ENCODE measurements around the gene CAMK1D.

Gene CAMK1D

GRCh38 chr10:12602521-12602920 lies 253.2 kb downstream of the CAMK1D start:
- no peak for DNase-seq

DNA sequence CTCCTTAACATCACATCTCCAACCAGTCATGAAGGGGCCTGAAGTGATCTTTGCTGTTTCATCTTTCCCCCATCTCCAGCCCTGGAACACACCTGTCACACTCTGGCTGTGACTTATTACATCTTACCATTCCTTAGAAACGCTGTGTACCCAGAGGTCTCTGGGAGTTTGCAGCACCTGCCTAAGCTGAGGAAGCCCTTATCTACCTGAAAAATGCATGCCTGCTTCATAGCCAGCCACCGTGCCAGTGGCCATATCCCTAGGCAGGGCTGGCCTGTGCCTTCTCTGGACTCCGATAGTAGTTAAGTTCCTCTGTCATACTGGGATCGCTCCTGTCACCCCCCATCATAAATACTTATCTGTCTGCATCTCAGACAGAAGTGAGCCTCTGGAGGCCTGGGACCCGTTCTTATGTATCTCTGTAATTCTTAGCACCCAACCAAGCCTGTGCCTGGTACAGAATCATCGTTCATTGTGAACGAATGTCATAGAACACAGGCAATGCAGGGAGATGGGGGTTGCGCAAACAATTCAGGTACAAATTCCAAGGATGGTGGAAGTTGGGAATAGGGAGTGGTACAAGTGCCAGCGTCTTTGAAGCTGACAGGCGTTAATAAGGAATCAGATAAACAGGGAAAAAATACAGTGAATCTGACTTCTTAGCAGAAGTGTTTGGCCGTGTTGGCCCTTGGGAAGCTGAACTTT lies 254.6 kb downstream of the CAMK1D start:
- DNase-seq = no peak

DNA sequence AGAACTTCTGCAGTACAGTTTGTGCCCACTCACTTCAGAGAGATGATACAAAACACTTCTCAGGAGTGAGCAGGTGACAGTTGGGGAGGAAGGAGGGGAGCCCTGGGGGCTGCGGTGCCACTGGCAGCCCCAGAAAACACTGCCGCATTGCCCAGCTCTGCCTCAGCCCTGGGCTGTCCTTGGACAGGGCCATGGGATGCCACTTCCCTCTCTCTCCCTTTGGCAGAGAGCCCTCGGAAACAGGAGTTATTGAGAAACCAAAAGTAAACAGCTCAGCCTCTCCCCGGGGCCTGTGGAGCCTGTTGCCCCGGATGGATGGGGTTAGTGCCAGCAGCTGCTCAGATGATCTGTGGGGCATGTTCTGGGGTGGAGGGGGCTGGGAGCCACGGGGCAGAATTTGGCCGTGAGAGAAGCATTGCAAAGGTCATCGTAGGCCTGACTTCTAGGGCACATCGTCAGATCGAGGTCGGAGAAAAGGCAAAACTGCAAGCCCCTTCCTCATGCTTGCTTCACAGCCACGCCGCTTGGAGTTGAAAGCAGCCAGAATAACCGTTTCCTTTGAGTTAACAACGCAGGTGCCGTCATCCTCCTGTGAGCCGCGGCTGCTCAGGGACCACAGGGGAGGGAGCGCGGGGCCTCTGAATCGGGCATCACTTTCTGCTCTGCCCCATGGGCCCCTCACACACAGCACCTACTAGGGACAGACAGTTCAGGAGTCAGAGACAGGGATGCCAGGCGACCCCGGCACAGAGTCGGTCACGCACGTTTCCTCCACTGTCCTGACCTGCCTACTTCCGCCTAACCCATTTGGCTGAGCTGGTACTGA lies 256.4 kb downstream of the CAMK1D start:
- DNase-seq = peak; percentile 53 to 63

DNA sequence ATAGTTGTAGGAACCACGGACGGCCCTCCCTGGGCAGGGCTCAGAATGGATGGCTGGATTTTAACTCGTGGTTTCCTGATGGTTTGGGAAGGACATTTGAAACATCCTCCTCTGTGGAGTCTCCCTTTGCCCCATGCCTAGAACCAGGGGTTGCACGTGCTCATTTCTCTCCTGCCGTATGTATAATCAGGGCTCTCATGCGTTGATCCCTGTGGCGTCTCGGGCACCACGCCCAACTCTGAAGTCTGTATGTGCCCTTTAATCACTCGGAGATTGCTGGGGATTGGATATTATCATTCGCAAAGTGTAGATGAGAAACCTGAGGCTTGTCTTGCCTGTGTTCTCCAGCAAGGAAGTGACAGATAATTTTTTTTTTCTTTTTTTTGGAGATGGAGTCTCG lies 257.1 kb downstream of the CAMK1D start:
- peak in 1 of 2 experiments; percentile 22 for DNase-seq

DNA sequence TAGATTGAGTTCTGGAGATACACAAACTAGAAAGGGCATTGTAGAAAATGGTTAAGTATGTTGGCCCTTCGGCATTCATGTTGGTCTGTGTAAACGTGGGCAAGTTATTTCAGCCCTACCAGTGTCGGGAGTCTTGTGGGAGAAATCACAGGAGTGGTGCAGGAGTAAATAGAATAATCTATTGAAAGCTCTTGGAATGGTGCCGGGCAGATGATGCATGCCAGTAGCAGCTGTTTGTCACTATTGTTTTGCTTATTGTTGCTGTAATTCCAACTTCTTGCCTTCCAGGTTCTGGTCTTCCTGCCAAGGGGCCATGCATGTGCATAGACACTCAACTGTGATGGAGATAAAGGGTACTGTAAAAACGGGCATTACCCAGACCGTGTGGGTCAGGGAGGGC lies 259.4 kb downstream of the CAMK1D start:
- no peak for DNase-seq

GRCh38 chr10:12609435-12609834 lies 260.1 kb downstream of the CAMK1D start:
- no peak for DNase-seq

GRCh38 chr10:12613136-12613535 lies 263.8 kb downstream of the CAMK1D start:
- no peak for DNase-seq

- no peak for DNase-seq
Measured at GRCh38 chr10:12614177-12614995, 265.0 kb downstream of the CAMK1D start.

GRCh38 chr10:12615296-12616220 lies 266.2 kb downstream of the CAMK1D start:
- DNase-seq = no peak

GRCh38 chr10:12617191-12618175 lies 268.1 kb downstream of the CAMK1D start:
- no peak for DNase-seq

DNA sequence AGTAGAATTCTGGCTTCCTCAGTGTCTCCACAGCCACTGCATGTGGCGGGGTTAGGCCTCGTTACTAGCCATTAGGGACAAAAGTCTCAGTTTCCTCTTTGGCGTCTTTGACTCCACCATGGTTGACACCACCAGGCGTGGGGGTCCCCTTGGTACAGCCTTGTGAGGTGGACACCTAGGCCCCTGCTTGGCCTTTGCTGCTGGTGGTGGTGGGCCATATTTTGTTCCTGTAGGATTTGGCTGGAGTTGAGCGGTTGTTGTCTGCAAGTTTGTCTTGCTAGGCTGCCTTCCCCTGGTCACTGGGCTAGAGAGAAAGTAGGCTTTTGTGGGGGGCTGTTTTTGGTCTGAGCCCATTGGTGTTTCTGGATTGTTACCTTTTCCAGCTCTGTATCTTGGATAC lies 272.7 kb downstream of the CAMK1D start:
- DNase-seq = no peak

DNA sequence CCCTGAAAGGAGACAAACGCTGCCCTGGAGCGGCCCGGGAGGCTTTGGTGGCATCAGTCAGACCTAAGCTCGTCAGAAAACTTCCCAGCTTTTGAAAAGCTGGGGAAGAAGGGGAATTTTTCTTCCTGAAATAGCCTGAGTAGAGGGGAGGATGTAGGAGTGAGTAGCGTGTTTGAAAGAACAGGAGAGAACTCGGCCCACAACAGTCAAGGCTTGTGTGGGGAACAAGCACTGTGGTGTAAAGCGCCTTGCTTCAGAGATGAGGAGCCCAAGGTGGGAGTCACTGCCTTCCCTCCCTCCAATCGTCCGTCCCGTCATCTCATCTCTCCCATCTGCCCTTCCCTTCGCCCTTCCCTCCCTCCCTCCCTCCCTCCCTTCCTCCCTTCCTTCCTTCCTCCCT lies 273.3 kb downstream of the CAMK1D start:
- DNase-seq = no peak

- DNase-seq = no peak
Measured at GRCh38 chr10:12625393-12626023, 276.2 kb downstream of the CAMK1D start.

- DNase-seq = no peak
Measured at GRCh38 chr10:12628153-12628552, 278.8 kb downstream of the CAMK1D start.

- no peak for DNase-seq
Measured at GRCh38 chr10:12628964-12629766, 279.8 kb downstream of the CAMK1D start.

DNA sequence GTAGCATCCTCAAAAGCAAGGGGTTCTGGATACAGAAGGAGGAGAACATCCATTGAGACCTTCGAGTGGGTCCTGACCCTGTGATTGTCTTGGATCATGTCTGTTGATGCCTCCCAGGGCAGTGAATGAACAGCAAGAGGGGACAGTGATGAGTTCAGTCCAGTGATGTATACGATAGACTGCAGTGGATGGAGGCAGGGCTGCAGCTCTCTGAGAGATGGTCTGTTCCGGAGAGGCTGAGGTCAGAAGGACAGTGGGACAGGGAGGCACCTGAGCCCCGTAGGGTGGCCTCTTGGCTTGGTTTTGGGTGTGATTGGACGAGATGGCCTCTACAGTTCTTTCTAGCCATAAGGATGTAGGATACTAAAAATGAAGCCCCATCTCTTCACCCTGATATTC lies 280.4 kb downstream of the CAMK1D start:
- DNase-seq = no peak

DNA sequence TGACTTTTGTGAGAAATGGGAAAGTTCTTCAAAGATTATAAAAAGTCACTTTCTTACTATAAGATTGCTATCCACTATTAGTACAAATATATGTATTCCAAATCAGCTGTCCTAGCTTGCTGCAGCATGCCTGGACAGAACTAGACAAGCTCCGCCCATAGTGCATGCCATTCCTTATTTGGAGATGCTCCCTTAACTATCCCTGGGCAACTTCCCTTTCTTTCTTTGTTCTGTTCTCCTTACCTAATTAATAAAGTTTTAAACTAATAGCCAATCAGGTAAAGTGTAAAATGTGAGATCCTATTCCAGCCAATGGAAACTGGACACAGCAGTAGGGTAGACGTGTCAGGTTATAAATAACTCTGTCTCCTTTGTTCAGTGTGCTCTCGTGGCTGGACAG lies 281.9 kb downstream of the CAMK1D start:
- DNase-seq = no peak

DNA sequence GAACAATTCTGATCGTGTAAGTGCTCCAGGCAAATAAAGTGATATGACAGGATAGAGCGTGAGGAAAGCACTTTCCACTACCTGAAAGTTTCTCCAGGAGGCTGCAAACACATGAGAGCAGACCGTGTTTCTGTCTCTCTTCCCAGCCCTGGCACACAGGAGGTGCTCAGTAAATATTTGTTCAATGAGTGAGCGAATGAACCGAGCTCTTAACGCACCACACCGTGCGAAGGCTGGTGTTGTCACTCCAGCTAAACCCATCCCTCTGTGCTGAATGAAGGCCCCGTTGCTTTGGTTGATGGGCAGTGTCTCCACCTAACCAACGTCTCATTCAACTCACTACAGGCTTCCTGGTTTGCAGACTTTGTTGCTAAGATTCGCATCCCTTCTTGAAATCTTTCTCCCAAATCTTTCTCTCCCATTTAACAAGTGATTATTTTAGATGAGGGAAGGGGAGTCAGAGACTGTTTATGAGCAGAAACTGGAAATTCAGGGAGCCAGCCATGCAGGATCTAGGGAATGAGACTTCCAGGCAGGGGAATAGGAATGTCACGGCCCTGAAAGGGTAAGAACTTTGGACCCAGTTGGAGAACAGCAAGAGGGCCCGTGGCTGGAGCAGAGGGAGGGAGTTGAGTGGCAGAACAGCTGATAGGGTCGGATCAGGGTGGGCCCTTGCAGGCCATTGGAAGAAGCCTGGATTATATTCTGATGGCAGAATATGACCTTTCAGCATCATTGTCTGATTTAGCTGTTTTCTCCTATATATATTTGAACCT lies 282.6 kb downstream of the CAMK1D start:
- no peak for DNase-seq

Data from activated CD4-positive, alpha-beta T cell treated with anti-CD3 and anti-CD28 coated beads, Interleukin-2, amount 50 U/mL, for 48 hours (primary cell).